ENCODE results near the gene PPP3R1.

DNA sequence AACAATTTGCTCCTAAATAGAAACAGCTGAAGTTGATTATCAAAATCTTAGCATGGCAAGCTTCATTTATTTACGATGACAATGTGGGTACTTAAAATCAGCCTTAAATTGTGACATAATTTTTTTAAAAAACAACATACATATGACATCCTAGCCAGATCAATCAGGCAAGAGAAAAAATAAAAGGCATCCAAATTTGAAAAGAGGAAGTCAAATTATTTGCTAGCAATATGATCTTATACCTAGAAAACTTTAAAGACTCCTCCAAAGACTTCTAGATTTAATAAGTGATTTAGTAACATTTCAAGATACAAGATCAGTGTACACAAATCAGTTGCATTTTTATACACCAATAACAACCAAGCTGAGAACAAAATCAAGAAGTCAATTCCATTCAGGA lies 14.3 kb upstream of the PPP3R1 start:
- TF ChIP-seq CTCF (IDR thresholded peaks at IDR 0.05) (no peak), POLR2A (IDR thresholded peaks at IDR 0.05) (no peak)
